Thymus (tissue), 14 donors: ENCODE results near the gene MAST2. TPM values are rescaled to one million over a fixed set of nuclear protein-coding genes. Genes with fewer than 3 reads are reported as not detected.

ENCODE experiments used
- DNase-seq, 9 donors: peaks; one replicate each; pipeline ENCODE4 v3.0.0-alpha.2; 2013; ENCODE audit warnings: low spot score in 9 of 9, low read depth in 6 of 9, missing footprints in 1 of 9
- H3K27ac ChIP-seq, 2 donors: one replicate each; pipeline ENCODE4 v1.5.1; 2013; ENCODE audit warnings: control low read depth in 1 of 2, low read depth in 1 of 2, low read length in 1 of 2, mild to moderate bottlenecking in 1 of 2, moderate library complexity in 1 of 2
- H3K27me3 ChIP-seq, 2 donors: one replicate each; pipeline ENCODE4 v1.5.1; 2013; ENCODE audit warnings: low read length in 1 of 2; ENCODE audit not compliant: control insufficient read depth in 2 of 2, insufficient read depth in 1 of 2
- H3K36me3 ChIP-seq, 2 donors: one replicate each; pipeline ENCODE4 v1.5.1; 2013; ENCODE audit warnings: low read length in 1 of 2, mild to moderate bottlenecking in 1 of 2, moderate library complexity in 1 of 2; ENCODE audit not compliant: control insufficient read depth in 2 of 2, insufficient read depth in 2 of 2
- H3K4me1 ChIP-seq, 2 donors: one replicate each; pipeline ENCODE4 v1.5.1; 2013; ENCODE audit warnings: low read length in 2 of 2; ENCODE audit not compliant: control insufficient read depth in 2 of 2, insufficient read depth in 2 of 2
- H3K4me3 ChIP-seq, 2 donors: one replicate each; pipeline ENCODE4 v1.5.1; 2013; ENCODE audit warnings: low read length in 2 of 2, control low read depth in 1 of 2, mild to moderate bottlenecking in 1 of 2
- H3K9me3 ChIP-seq, 2 donors: one replicate each; pipeline ENCODE4 v1.5.1; 2013; ENCODE audit warnings: low read length in 1 of 2, mild to moderate bottlenecking in 1 of 2; ENCODE audit not compliant: control insufficient read depth in 2 of 2, insufficient read depth in 1 of 2
- WGBS: extraction: QIAGEN DNeasy Blood & Tissue Kit; methylation state at CpG from one replicate; pipeline ENCODE4 v1.1.7; 2013; 5-methylcytosine and 5-hydroxymethylcytosine counted together
- long read RNA-seq, 10 donors: transcript quantifications; one replicate each; lab custom pipeline, GENCODE V29; 2026
- polyA plus RNA-seq: library from polyadenylated mRNA; stranded (reverse); fragments of 200-250 nt; gene quantifications from one replicate; pipeline ENCODE4 v1.2.3, GENCODE V29; 2013
- total RNA-seq: library from RNA; stranded (reverse); fragments of 120-200 nt; gene quantifications from one replicate; pipeline ENCODE4 v1.2.4, GENCODE V29; 2013
- donor health status: healthy.

Gene MAST2
- 3.4 TPM for total RNA-seq
- 8.8 TPM for polyA plus RNA-seq
- long read RNA-seq, donor 1: 0 reads
- long read RNA-seq, donor 2, full-length matches to known transcripts: 2 of 2 reads
- long read RNA-seq, donor 2, partial matches to known transcripts: 0 of 2 reads
- long read RNA-seq, donor 2, other reads (novel, unspliced or antisense): 0 of 2 reads
- long read RNA-seq, donor 3, partial matches to known transcripts: 6 of 6 reads
- long read RNA-seq, donor 3, other reads (novel, unspliced or antisense): 0 of 6 reads
- long read RNA-seq, donor 4, partial matches to known transcripts: 0 of 1 reads
- long read RNA-seq, donor 4, other reads (novel, unspliced or antisense): 0 of 1 reads
- long read RNA-seq, donor 5: 0 reads
- long read RNA-seq, donor 6: 0 reads
- long read RNA-seq, donor 7: 0 reads
- long read RNA-seq, donor 8: 0 reads
- long read RNA-seq, donor 9: 0 reads
- long read RNA-seq, donor 10, partial matches to known transcripts: 0 of 1 reads
- long read RNA-seq, donor 10, other reads (novel, unspliced or antisense): 0 of 1 reads

DNA sequence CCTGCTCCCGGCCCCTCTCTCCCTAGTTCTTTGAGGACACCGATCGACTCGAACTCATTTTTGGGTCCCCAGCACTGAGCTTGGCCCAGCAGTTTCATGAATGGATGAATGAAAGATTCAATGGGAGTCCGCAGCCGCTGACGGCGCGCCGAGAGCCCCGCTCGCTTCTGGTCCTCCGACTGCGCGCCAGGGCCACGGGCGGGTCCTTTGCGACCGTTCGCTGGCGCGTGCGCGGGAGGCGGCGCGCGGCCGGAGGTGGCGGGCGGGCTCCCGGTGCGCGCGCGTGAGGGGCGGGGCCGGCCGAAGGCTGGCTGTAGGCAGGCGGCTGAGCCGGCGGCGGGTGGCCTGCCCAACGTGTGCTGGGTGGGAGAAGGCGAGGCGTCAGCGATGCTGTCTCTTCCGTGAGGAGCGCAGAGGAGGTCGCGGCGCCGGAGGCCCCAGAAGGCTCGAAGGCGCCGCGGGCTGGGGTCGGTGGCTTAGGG is at the start of gene MAST2:
TSS of gene MAST2 (plus strand) at position 314 of the 482 bp plus-strand sequence. CDS start 284 bp downstream, outside the sequence.
- Histone ChIP-seq H3K27ac (peak within 1 kb of the TSS; percentile 51 to 54), H3K4me3 (peak within 1 kb of the TSS; percentile 48 to 52), H3K9me3 (no peaks in the 10 kb centered on the region), H3K4me1 (peaks cover 6 to 10% of the 10 kb centered on the region in 2 donors), H3K36me3 (no peaks in the 10 kb centered on the region), H3K27me3 (peaks cover 0 to 10% of the 10 kb centered on the region in 2 donors)
- WGBS: under 1% methylated on average over 57 of the region's 58 CpGs
- DNase-seq: peak; percentile 34 to 82 (median 68)

GRCh38 chr1:45755697-45756096 is 47.7 kb upstream of the MAST2 start:
- Histone ChIP-seq H3K4me1 (peaks cover 0 to 7% of the 10 kb centered on the region in 2 donors), H3K36me3 (no peaks in the 10 kb centered on the region), H3K4me3 (no peak overlapping the region), H3K27ac (no peak overlapping the region), H3K27me3 (no peaks in the 10 kb centered on the region), H3K9me3 (peaks cover 2 to 12% of the 10 kb centered on the region in 2 donors)
- WGBS: 98% methylated on average over 5 of the region's 5 CpGs
- no peak for DNase-seq

DNA sequence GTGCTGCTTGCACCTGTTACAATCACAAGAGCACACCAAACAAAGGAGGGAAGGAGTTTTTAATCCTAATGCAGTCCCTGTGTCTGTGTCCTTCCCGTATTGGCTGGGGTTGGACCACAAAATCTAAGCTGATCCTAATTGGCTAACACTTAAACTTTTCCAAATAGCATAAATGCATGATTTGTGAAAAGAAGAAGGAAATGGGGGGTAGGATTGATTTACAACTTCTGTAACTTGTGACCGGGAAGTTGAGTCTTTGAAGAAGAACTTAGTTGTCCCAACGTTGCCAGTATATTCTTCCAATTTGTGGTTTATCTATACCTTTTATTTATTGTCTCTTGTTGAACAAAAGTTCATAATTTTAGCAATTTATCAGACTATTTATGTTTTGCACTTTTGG is 41.1 kb upstream of the MAST2 start:
- no peak for DNase-seq
- no peaks in the 10 kb centered on the region for H3K27me3 ChIP-seq
- 18% methylated on average over 3 of the region's 3 CpGs for WGBS
- no peak overlapping the region for H3K4me3 ChIP-seq
- no peak overlapping the region for H3K27ac ChIP-seq
- no peaks in the 10 kb centered on the region for H3K36me3 ChIP-seq
- H3K9me3 ChIP-seq: peaks cover 0 to 6% of the 10 kb centered on the region in 2 donors
- H3K4me1 ChIP-seq: no peaks in the 10 kb centered on the region

DNA sequence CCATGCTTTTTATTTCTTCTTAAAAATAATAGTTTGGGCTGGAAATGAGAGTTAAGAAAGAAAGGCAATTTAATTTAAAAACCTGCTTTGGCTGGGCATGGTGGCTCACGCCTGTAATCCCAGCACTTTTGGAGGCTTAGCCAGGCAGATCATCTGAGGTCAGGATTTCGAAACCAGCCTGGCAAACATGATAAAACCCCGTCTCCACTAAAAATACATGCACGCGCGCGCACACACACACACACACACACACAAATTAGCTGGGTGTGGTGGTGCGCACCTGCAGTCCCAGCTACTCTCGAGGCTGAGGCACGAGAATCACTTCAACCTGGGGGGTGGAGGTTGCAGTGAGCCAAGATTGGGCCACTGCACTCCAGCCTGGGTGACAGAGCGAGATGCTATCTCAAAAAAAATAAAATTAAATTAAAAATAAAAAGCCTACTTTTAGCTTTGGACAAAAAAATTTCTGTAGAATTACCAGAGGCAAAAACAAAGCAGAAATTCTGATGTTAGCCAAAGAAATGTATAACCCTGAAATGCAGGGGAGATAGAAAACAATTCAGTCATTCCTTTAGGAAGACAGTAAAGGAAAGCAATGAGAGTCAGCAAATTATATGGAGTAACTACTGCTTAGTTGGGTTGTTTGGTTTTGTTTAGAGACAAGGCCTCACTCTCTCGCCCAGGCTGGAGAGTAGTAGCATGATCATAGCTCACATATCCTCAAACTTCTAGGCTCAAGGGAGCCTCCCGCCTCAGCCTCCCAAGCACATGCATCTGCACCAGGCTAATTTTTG is 37.2 kb upstream of the MAST2 start:
- DNase-seq: no peak
- peaks cover 0 to 6% of the 10 kb centered on the region in 2 donors for H3K9me3 ChIP-seq
- WGBS: 93% methylated on average over 13 of the region's 13 CpGs

DNA sequence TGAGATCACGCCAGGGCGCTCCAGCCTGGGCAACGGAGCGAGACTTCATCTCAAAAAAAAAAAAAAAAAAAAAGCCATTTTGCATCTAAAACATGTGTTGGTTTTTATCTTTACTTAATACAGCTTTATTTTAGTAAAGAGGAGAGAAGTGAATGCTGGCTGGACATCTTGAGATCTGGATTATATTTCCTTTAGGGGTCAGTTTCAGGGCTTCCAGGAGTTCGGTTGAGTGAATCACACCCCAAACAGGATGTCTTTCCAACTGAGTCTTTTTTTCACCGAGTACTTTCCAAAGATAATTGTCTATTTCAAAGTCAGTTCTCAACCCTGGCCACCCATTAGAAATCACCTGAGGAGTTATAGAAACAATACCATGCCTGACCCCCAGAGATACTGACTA is 36.4 kb upstream of the MAST2 start:
- no peak for DNase-seq
- Histone ChIP-seq H3K27ac (no peak overlapping the region), H3K9me3 (no peaks in the 10 kb centered on the region), H3K4me1 (no peaks in the 10 kb centered on the region), H3K27me3 (no peaks in the 10 kb centered on the region), H3K4me3 (no peak overlapping the region), H3K36me3 (no peaks in the 10 kb centered on the region)
- 87% methylated on average over 6 of the region's 6 CpGs for WGBS

More for the DNA sequence above, 37.2 kb upstream of the MAST2 start:
- H3K27me3 ChIP-seq: no peaks in the 10 kb centered on the region
- H3K36me3 ChIP-seq: no peaks in the 10 kb centered on the region
- H3K27ac ChIP-seq: no peak overlapping the region
- H3K4me1 ChIP-seq: no peaks in the 10 kb centered on the region
- H3K4me3 ChIP-seq: no peak overlapping the region

- 82% methylated on average over 4 of the region's 4 CpGs for WGBS
These were observed 34.0 kb upstream of the MAST2 start for GRCh38 chr1:45769261-45769932.

GRCh38 chr1:45772971-45773370 is 30.4 kb upstream of the MAST2 start:
- H3K27ac ChIP-seq: no peak overlapping the region
- no peaks in the 10 kb centered on the region for H3K4me1 ChIP-seq
- H3K9me3 ChIP-seq: no peaks in the 10 kb centered on the region
- no peak overlapping the region for H3K4me3 ChIP-seq
- H3K27me3 ChIP-seq: no peaks in the 10 kb centered on the region
- no peak for DNase-seq
- H3K36me3 ChIP-seq: no peaks in the 10 kb centered on the region
- 93% methylated on average over 3 of the region's 3 CpGs for WGBS

More at GRCh38 chr1:45769261-45769932, 34.0 kb upstream of the MAST2 start:
- Histone ChIP-seq H3K27ac (no peak overlapping the region), H3K4me3 (no peak overlapping the region), H3K4me1 (no peaks in the 10 kb centered on the region), H3K9me3 (no peaks in the 10 kb centered on the region), H3K27me3 (no peaks in the 10 kb centered on the region), H3K36me3 (no peaks in the 10 kb centered on the region)
- DNase-seq: no peak

DNA sequence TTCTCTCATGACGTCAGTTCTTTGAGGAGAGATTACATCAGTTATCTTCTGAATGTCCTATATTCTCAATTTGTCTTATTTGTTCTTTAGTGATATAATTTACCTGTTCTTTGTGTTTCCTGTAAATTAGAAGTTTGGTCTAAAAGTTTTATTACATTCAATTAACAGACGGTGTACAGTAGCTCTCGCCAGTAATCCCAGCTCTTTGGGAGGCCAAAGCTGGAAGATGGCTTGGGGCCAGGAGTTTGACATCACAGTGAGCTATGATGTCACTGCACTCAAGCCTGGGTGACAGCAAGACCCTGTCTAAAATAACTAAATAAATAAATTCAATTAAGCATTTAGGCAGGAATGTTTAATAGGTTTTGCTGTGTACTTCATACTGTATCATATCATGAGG is 27.6 kb upstream of the MAST2 start:
- 96% methylated on average over 3 of the region's 3 CpGs for WGBS
- Histone ChIP-seq H3K4me3 (no peak overlapping the region), H3K36me3 (no peaks in the 10 kb centered on the region), H3K4me1 (no peaks in the 10 kb centered on the region), H3K27ac (no peak overlapping the region), H3K27me3 (no peaks in the 10 kb centered on the region), H3K9me3 (no peaks in the 10 kb centered on the region)
- DNase-seq: no peak
